MCF 10A (cell line): Measurements from ENCODE around the gene AQP5. TPM values are rescaled to one million over a fixed set of nuclear protein-coding genes. Genes with fewer than 3 reads are reported as not detected.

Experiments used
- BruUV-seq: library from RNA; stranded (reverse); fragments of 400-500 nt; replicated peaks from 2 replicates; lab custom pipeline; 2021; lab: Mats Ljungman, UMichigan
- CTCF ChIA-PET: fragments of 300-600 bp; sonication (Branson Sonifier 250); formaldehyde crosslinking; extraction: SDS; loops from one replicate; lab custom pipeline; 2021; ENCODE audit warnings: antibody characterized with exemption, inconsistent platforms; lab: Yijun Ruan, JAX
- POLR2A ChIA-PET: fragments of 300-600, 350-650 bp; sonication (Branson Sonifier 250); formaldehyde crosslinking; extraction: SDS; loops from one replicate; lab custom pipeline; 2020; ENCODE audit warnings: antibody characterized with exemption, inconsistent platforms; lab: Yijun Ruan, JAX
- DNase-seq: peaks from one replicate; pipeline ENCODE4 v3.0.0-alpha.2; 2018; ENCODE audit not compliant: unreplicated experiment
- H3K27ac Mint-ChIP-seq: one replicate; pipeline ENCODE4 v1.8.0; 2022; ENCODE audit warnings: mild to moderate bottlenecking, low read depth, mixed read lengths; ENCODE audit not compliant: unreplicated experiment
- H3K27me3 Mint-ChIP-seq: one replicate; pipeline ENCODE4 v1.8.0; 2022; ENCODE audit warnings: mixed read lengths; ENCODE audit not compliant: insufficient read depth, unreplicated experiment
- H3K36me3 Mint-ChIP-seq: one replicate; pipeline ENCODE4 v1.8.0; 2022; ENCODE audit warnings: mild to moderate bottlenecking, moderate library complexity, mixed read lengths; ENCODE audit not compliant: insufficient read depth, unreplicated experiment
- H3K4me1 Mint-ChIP-seq: one replicate; pipeline ENCODE4 v1.8.0; 2022; ENCODE audit warnings: mixed read lengths; ENCODE audit not compliant: insufficient read depth, unreplicated experiment
- H3K4me3 Mint-ChIP-seq: one replicate; pipeline ENCODE4 v1.8.0; 2022; ENCODE audit warnings: mild to moderate bottlenecking, moderate library complexity, mixed read lengths; ENCODE audit not compliant: unreplicated experiment
- H3K9me3 Mint-ChIP-seq: one replicate; pipeline ENCODE4 v1.8.0; 2022; ENCODE audit warnings: mixed read lengths; ENCODE audit not compliant: unreplicated experiment
- intact Hi-C: fragments of 100-400 bp; cut with micrococcal nuclease; formaldehyde crosslinking; loops from 2 replicates; pipeline ENCODE4 v1.14.1; 2022
- total RNA-seq: library from RNA; stranded (reverse); gene quantifications from 2 replicates; pipeline ENCODE4 v1.2.3, GENCODE V29; 2022
- TF ChIP-seq, protein P1 (sequence below): fragments of 200-600 bp; IDR thresholded peaks from one replicate; pipeline ENCODE4 v1.8.0; 2022; ENCODE audit warnings: antibody characterized with exemption, mild to moderate bottlenecking; ENCODE audit not compliant: unreplicated experiment

Gene AQP5
- total RNA-seq, 1 experiment from 2014 or later: not detected

DNA sequence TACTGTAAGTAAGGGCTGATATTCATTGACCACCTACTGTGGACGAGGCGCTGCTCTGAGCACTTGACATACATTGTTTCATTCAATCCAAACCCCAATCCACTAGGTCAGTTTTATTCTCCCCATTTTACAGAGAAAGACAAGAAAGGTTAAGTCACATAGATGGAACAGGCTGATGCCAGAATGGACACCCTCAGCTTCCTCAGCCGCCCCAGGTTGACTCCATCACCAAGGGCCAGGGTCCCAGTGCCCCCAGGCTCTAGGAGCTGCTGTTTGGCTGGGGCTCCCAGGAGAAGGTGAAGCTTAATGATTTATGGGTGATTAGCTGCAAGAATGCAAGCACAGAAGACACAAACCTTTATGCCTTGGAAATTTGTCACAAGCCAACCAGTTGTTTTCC, 11.8 kb upstream of the AQP5 start:
- Mint-ChIP-seq H3K27ac (no peak overlapping the region), H3K9me3 (no peaks in the 10 kb centered on the region), H3K36me3 (peaks cover 6% of the 10 kb centered on the region), H3K27me3 (no peaks in the 10 kb centered on the region), H3K4me3 (no peak overlapping the region), H3K4me1 (peaks cover 16% of the 10 kb centered on the region)
- intact Hi-C loops: no loop called here
- no TSS peak for BruUV-seq
- ChIA-PET CTCF (interaction anchor here (0.6 to 1.2 kb wide), 3 partner anchors 86 to 1956 kb away, joined by 3 to 4 read pairs (median 3); no protein-coding TSS in a partner anchor), POLR2A (interaction anchor here (0.6 to 0.7 kb wide), 2 partner anchors 53 to 324 kb away, joined by 3 read pairs; no protein-coding TSS in a partner anchor)
- DNase-seq: no peak
- TF ChIP-seq, protein P1, sequence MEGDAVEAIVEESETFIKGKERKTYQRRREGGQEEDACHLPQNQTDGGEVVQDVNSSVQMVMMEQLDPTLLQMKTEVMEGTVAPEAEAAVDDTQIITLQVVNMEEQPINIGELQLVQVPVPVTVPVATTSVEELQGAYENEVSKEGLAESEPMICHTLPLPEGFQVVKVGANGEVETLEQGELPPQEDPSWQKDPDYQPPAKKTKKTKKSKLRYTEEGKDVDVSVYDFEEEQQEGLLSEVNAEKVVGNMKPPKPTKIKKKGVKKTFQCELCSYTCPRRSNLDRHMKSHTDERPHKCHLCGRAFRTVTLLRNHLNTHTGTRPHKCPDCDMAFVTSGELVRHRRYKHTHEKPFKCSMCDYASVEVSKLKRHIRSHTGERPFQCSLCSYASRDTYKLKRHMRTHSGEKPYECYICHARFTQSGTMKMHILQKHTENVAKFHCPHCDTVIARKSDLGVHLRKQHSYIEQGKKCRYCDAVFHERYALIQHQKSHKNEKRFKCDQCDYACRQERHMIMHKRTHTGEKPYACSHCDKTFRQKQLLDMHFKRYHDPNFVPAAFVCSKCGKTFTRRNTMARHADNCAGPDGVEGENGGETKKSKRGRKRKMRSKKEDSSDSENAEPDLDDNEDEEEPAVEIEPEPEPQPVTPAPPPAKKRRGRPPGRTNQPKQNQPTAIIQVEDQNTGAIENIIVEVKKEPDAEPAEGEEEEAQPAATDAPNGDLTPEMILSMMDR: no peak

DNA sequence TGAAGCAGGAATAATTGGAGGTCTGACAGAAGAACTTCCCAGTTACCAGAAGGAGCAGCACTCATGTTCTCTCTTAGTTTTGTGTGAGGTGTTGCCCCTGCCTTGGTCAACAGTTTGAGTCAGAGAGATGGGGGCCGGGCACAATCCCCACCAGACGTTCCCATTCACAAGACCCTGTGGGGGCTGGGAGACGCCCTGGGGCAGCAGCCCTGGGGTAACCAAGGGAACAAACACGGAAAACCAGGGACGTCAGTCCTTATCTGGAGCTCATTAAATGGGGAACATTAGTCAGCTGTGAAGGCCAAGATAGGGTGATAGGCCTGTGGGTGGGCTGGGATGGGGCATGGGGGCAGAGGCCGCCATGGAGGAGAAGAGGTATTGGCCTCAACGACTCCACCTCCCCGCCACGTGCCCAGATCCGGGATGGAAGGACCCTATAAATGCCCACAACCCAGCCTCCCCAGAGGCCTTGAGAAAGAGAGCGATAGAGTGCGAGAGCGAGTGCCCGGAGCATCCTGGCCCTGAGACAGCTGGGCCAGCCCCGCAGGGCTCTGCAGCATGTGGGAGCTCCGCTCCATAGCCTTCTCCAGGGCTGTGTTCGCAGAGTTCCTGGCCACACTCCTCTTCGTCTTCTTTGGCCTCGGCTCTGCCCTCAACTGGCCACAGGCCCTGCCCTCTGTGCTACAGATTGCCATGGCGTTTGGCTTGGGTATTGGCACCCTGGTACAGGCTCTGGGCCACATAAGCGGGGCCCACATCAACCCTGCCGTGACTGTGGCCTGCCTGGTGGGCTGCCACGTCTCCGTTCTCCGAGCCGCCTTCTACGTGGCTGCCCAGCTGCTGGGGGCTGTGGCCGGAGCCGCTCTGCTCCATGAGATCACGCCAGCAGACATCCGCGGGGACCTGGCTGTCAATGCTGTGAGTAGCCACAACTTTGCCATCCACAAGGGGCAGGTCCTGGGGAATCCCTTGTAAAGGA, 11.1 kb upstream of the AQP5 start, which contains the start of gene AQP2:
Gene AQP2, plus strand, starts transcription at position 465 of the 979 bp plus-strand sequence. Its CDS starts 94 bp downstream, at position 559.
- no peak for DNase-seq
- peaks cover 12% of the 10 kb centered on the region for H3K4me1 Mint-ChIP-seq
- no peaks in the 10 kb centered on the region for H3K27me3 Mint-ChIP-seq
- no peaks in the 10 kb centered on the region for H3K9me3 Mint-ChIP-seq
- no peak within 1 kb of the TSS for H3K4me3 Mint-ChIP-seq
- ChIA-PET POLR2A (interaction anchor here (0.6 to 0.7 kb wide), 2 partner anchors 52 to 325 kb away, joined by 3 read pairs; no protein-coding TSS in a partner anchor), CTCF (no interaction called here)
- TF ChIP-seq, protein P1: no peak
- peaks cover 3% of the 10 kb centered on the region for H3K36me3 Mint-ChIP-seq
- intact Hi-C loops: no loop called here
- BruUV-seq: no TSS peak
- H3K27ac Mint-ChIP-seq: no peak within 1 kb of the TSS

DNA sequence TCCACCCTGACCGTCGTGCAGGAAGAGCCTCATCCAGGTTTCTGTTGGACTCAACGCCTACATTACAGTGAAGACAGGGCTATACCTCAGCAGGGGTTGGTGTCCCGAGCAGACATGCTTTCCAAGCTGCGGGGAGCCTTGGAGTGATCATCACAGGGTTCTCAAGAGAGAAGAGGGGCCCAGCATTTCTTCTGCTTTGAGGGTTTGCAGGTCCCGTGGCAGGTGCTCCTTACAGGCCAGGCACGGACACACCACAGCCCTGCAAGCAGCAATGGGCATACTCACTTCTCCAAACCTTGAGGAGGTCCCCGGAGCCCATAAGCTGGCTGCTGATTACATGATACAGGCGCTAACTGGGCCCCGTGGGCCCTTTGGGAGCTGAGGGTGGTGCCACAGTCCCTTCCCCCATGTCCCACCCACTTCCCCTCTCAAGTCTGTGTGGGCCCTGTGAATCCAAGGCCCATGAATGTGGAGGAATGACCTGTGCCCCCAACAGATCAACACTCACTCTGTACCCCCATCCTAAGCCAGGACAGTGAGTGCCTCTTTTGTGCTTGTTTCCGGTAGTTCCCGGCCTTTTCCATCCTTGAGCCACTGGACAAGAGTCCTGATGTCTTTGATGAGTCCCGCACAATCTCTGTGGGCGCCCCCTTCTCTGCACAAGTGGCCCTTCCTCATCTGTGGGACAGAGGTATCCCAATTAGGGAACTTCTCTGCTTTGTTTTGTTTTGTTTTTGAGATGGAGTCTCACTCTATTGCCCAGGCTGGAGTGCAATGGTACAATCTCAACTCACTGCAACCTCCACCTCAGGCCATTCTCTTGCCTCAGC, 10.0 kb upstream of the AQP5 start:
- H3K9me3 Mint-ChIP-seq: no peaks in the 10 kb centered on the region
- no peaks in the 10 kb centered on the region for H3K36me3 Mint-ChIP-seq
- ChIA-PET CTCF (no interaction called here), POLR2A (no interaction called here)
- H3K27me3 Mint-ChIP-seq: no peaks in the 10 kb centered on the region
- TF ChIP-seq, protein P1: no peak
- peaks cover 7% of the 10 kb centered on the region for H3K4me1 Mint-ChIP-seq
- no peak overlapping the region for H3K27ac Mint-ChIP-seq
- intact Hi-C loops: no loop called here
- no TSS peak for BruUV-seq
- DNase-seq: no peak
- H3K4me3 Mint-ChIP-seq: no peak overlapping the region
